ENCODE measurements around the gene PTGR2. TPM values are rescaled to one million over a fixed set of nuclear protein-coding genes. Genes with fewer than 3 reads are reported as not detected.

PTGR2 gene
- total RNA-seq, 6 experiments from 2014 or later: 4.2 to 7.5 (median 6.4) TPM

- Mint-ChIP-seq H3K9me3 (no peaks in the 10 kb centered on the region), H3K4me1 (ENCODE audit: low read depth) (peaks cover 9% of the 10 kb centered on the region; the same call in 1 of the 2 replicates), H3K27ac (no peak overlapping the region), H3K36me3 (ENCODE audit: low read depth) (no peaks in the 10 kb centered on the region), H3K4me3 (no peak overlapping the region), H3K27me3 (ENCODE audit: insufficient read depth) (no peaks in the 10 kb centered on the region; the same call in 1 of the 2 replicates)
- no peak for TF ChIP-seq CTCF (IDR thresholded peaks at IDR 0.05)
- DNase-seq: no peak
Measured at GRCh38 chr14:73817020-73817655, 34.5 kb upstream of the PTGR2 start.

GRCh38 chr14:73818821-73819220 is 32.8 kb upstream of the PTGR2 start:
- no peak for TF ChIP-seq CTCF (IDR thresholded peaks at IDR 0.05)
- no peaks in the 10 kb centered on the region; the same call in 1 of the 2 replicates for H3K27me3 Mint-ChIP-seq (ENCODE audit: insufficient read depth)
- no peaks in the 10 kb centered on the region for H3K9me3 Mint-ChIP-seq
- no peak overlapping the region for H3K4me3 Mint-ChIP-seq
- peaks cover 9% of the 10 kb centered on the region; the same call in 1 of the 2 replicates for H3K4me1 Mint-ChIP-seq (ENCODE audit: low read depth)
- no peaks in the 10 kb centered on the region for H3K36me3 Mint-ChIP-seq (ENCODE audit: low read depth)
- no peak for DNase-seq
- no peak overlapping the region for H3K27ac Mint-ChIP-seq

- Mint-ChIP-seq H3K9me3 (no peaks in the 10 kb centered on the region), H3K4me3 (no peak overlapping the region), H3K4me1 (ENCODE audit: low read depth) (peaks cover 12% of the 10 kb centered on the region), H3K27ac (no peak overlapping the region), H3K36me3 (ENCODE audit: low read depth) (no peaks in the 10 kb centered on the region), H3K27me3 (ENCODE audit: insufficient read depth) (no peaks in the 10 kb centered on the region; the same call in 1 of the 2 replicates)
- TF ChIP-seq CTCF (IDR thresholded peaks at IDR 0.05): no peak
- DNase-seq: no peak
Measured at GRCh38 chr14:73820631-73821030, 31.0 kb upstream of the PTGR2 start.

GRCh38 chr14:73823339-73823885 is 28.2 kb upstream of the PTGR2 start:
- TF ChIP-seq CTCF (IDR thresholded peaks at IDR 0.05): no peak
- H3K4me1 Mint-ChIP-seq (ENCODE audit: low read depth): peaks cover 6% of the 10 kb centered on the region
- no peak overlapping the region for H3K4me3 Mint-ChIP-seq
- no peaks in the 10 kb centered on the region for H3K27me3 Mint-ChIP-seq (ENCODE audit: insufficient read depth)
- no peak for DNase-seq
- no peaks in the 10 kb centered on the region for H3K9me3 Mint-ChIP-seq
- no peak overlapping the region for H3K27ac Mint-ChIP-seq
- no peaks in the 10 kb centered on the region for H3K36me3 Mint-ChIP-seq (ENCODE audit: low read depth)

- H3K27me3 Mint-ChIP-seq (ENCODE audit: insufficient read depth): no peaks in the 10 kb centered on the region; the same call in 1 of the 2 replicates
- H3K36me3 Mint-ChIP-seq (ENCODE audit: low read depth): no peaks in the 10 kb centered on the region
- no peak overlapping the region for H3K4me3 Mint-ChIP-seq
- no peak overlapping the region for H3K27ac Mint-ChIP-seq
- H3K9me3 Mint-ChIP-seq: no peaks in the 10 kb centered on the region
- no peak for DNase-seq
- peaks cover 6% of the 10 kb centered on the region for H3K4me1 Mint-ChIP-seq (ENCODE audit: low read depth)
- no peak for TF ChIP-seq CTCF (IDR thresholded peaks at IDR 0.05)
Measured at GRCh38 chr14:73824127-73824526, 27.5 kb upstream of the PTGR2 start.
